K562 (cell line): Measurements from ENCODE around the gene SLC26A6. TPM values are rescaled to one million over a fixed set of nuclear protein-coding genes. Genes with fewer than 3 reads are reported as not detected.

Experiments used
- ATAC-seq: fragments of 200-7000 bp; cut with Tn5 transposase; 3 replicates; pipeline ENCODE4 v1.9.1; 2020; ENCODE audit warnings: moderate library complexity
- BruUV-seq: library from RNA; stranded (reverse); fragments of 400-500 nt; replicated peaks from 2 replicates; lab custom pipeline; 2021; lab: Mats Ljungman, UMichigan
- CTCF ChIA-PET: fragments of 300-600 bp; formaldehyde crosslinking; extraction: SDS; loops from one replicate; lab custom pipeline; 2021; ENCODE audit warnings: low intra/inter-chr PET ratio; lab: Yijun Ruan, JAX
- POLR2A ChIA-PET: fragments of 300-600, 350-650 bp; sonication (Branson Sonifier 250); formaldehyde crosslinking; extraction: SDS; loops from one replicate; lab custom pipeline; 2021; ENCODE audit warnings: antibody characterized with exemption, inconsistent platforms; lab: Yijun Ruan, JAX
- DNase-seq, 4 experiments: peaks; one replicate each; pipeline versions ENCODE4 v3.0.0 to v3.0.0-alpha.2; 2011 to 2018; ENCODE audit warnings: low spot score in 3 of 4, mixed read lengths in 3 of 4; ENCODE audit errors: extremely low read depth in 1 of 4
- FAIRE-seq: peaks from 2 replicates; lab custom pipeline; 2011; peaks lifted over from hg19 to GRCh38; lab: Jason Lieb, UNC
- H2AFZ ChIP-seq: 2 replicates; pipeline ENCODE4 v1.6.0; 2011; ENCODE audit warnings: low read depth, low read length, control low read depth, inconsistent platforms
- H3K27ac ChIP-seq: fragments of 200-600 bp; 3 replicates; pipeline ENCODE4 v1.8.0; 2011; ENCODE audit warnings: low read depth, mild to moderate bottlenecking, control low read depth, inconsistent platforms, low read length, moderate library complexity, mixed read lengths; ENCODE audit errors: extremely low read depth
- H3K27me3 ChIP-seq, 2 experiments: fragments of 300-600 bp in 1 of 2; 2 replicates in 1 of 2; 3 replicates in 1 of 2; pipeline versions ENCODE4 v1.6.0 to v1.8.0; 2011; ENCODE audit warnings: inconsistent platforms in 2 of 2, low read length in 2 of 2, mild to moderate bottlenecking in 1 of 2, mixed read lengths in 1 of 2, moderate library complexity in 1 of 2; ENCODE audit not compliant: control insufficient read depth in 2 of 2, insufficient read depth in 2 of 2
- H3K36me3 ChIP-seq: fragments of 300-600 bp; 3 replicates; pipeline ENCODE4 v1.8.0; 2011; ENCODE audit warnings: mild to moderate bottlenecking, low read length, inconsistent platforms; ENCODE audit not compliant: control insufficient read depth, insufficient read depth
- H3K4me1 ChIP-seq, 2 experiments: fragments of 200-600 bp in 1 of 2; replicated peaks in 1 of 2; 2 replicates in 1 of 2; 3 replicates in 1 of 2; pipeline versions ENCODE4 v1.5.1 to v1.8.0; 2011; ENCODE audit warnings: inconsistent platforms in 2 of 2, low read length in 2 of 2, mild to moderate bottlenecking in 1 of 2, mixed read lengths in 1 of 2, moderate library complexity in 1 of 2; ENCODE audit not compliant: control insufficient read depth in 2 of 2, insufficient read depth in 2 of 2
- H3K4me2 ChIP-seq: 2 replicates; pipeline ENCODE4 v1.6.1; 2011; ENCODE audit warnings: low read length, control low read depth, inconsistent platforms, mixed read lengths; ENCODE audit not compliant: insufficient read depth
- H3K4me3 ChIP-seq: fragments of 200-600 bp; sonication (generic), shearing (Covaris generic); 2 replicates; pipeline ENCODE4 v1.5.1; 2016; ENCODE audit warnings: control low read depth, inconsistent platforms
- H3K79me2 ChIP-seq: fragments of 200-600 bp; 3 replicates; pipeline ENCODE4 v1.8.0; 2011; ENCODE audit warnings: low read length, inconsistent platforms; ENCODE audit not compliant: control insufficient read depth, insufficient read depth
- H3K9ac ChIP-seq, 2 experiments: 2 replicates each; pipeline versions ENCODE4 v1.6.0 to v1.6.1; 2011; ENCODE audit warnings: low read depth in 2 of 2, low read length in 2 of 2, control low read depth in 1 of 2, inconsistent platforms in 1 of 2, mild to moderate bottlenecking in 1 of 2, mixed read lengths in 1 of 2; ENCODE audit not compliant: insufficient read depth in 1 of 2
- H3K9me1 ChIP-seq: one replicate; pipeline ENCODE4 v1.6.0; 2011; ENCODE audit warnings: inconsistent platforms, mild to moderate bottlenecking, low read length, moderate library complexity; ENCODE audit not compliant: control insufficient read depth, insufficient read depth
- H3K9me3 ChIP-seq: replicated peaks from 2 replicates; pipeline ENCODE4 v1.5.1; 2011; ENCODE audit warnings: low read depth, low read length, inconsistent platforms; ENCODE audit not compliant: control insufficient read depth, insufficient read depth
- H4K20me1 ChIP-seq: replicated peaks from 2 replicates; pipeline ENCODE4 v1.6.1; 2011; ENCODE audit warnings: low read length, inconsistent platforms, mixed read lengths; ENCODE audit not compliant: control insufficient read depth, insufficient read depth
- ATF7 ChIP-seq: fragments of 450-650 bp; IDR thresholded peaks from 2 replicates; pipeline ENCODE4 v1.7.1; 2014; ENCODE audit warnings: mild to moderate bottlenecking, moderate library complexity
- EZH2 ChIP-seq: IDR thresholded peaks from 2 replicates; pipeline ENCODE4 v1.6.1; 2012; ENCODE audit warnings: low read depth, mild to moderate bottlenecking, inconsistent platforms, low read length, borderline replicate concordance
- FIP1L1 ChIP-seq: fragments of 200-400 bp; formaldehyde crosslinking; IDR thresholded peaks from 2 replicates; pipeline ENCODE4 v1.6.1; 2018; ENCODE audit warnings: mild to moderate bottlenecking, low read depth, low read length; ENCODE audit not compliant: poor library complexity, severe bottlenecking
- IRF2 ChIP-seq: sonication (generic); formaldehyde crosslinking; IDR thresholded peaks from 2 replicates; pipeline ENCODE4 v1.8.1; 2022; ENCODE audit warnings: mild to moderate bottlenecking, missing genetic modification reagents
- JUNB ChIP-seq: fragments of 450-650 bp; formaldehyde crosslinking; conservative IDR thresholded peaks from 2 replicates; pipeline ENCODE4 v1.4.0; 2020; ENCODE audit warnings: mild to moderate bottlenecking
- NFE2 ChIP-seq: IDR thresholded peaks from 2 replicates; pipeline ENCODE4 v1.6.1; 2014; ENCODE audit warnings: antibody characterized with exemption, low read depth
- NFIX ChIP-seq: fragments of 250-450 bp; sonication (Bioruptor Pico); IDR thresholded peaks from 2 replicates; pipeline ENCODE4 v1.4.0; 2020; ENCODE audit warnings: low read depth, mild to moderate bottlenecking, moderate library complexity
- PCBP2 ChIP-seq: fragments of 200-400 bp; formaldehyde crosslinking; IDR thresholded peaks from 2 replicates; pipeline ENCODE4 v1.6.1; 2018; ENCODE audit warnings: low read length, low read depth, mild to moderate bottlenecking, moderate library complexity; ENCODE audit not compliant: poor library complexity, severe bottlenecking
- SAP30 ChIP-seq: fragments of 200-600 bp; sonication (generic); IDR thresholded peaks from 2 replicates; pipeline ENCODE4 v1.6.1; 2012; ENCODE audit warnings: borderline replicate concordance, low read depth, mild to moderate bottlenecking, moderate library complexity, low read length, control low read depth, inconsistent platforms; ENCODE audit not compliant: insufficient read depth, poor library complexity, severe bottlenecking
- SMAD1 ChIP-seq: fragments of 150-350 bp; IDR thresholded peaks from 2 replicates; pipeline ENCODE4 v1.6.1; 2014; ENCODE audit warnings: low read length, low read depth; ENCODE audit not compliant: partially characterized antibody
- SMARCB1 ChIP-seq: IDR thresholded peaks from 2 replicates; pipeline ENCODE4 v1.6.1; 2011; ENCODE audit warnings: improper control_type of control experiment, low read depth; ENCODE audit not compliant: insufficient read length
- TGIF2 ChIP-seq: sonication (generic); formaldehyde crosslinking; IDR thresholded peaks from 2 replicates; pipeline ENCODE4 v1.8.1; 2022; ENCODE audit warnings: mild to moderate bottlenecking, missing genetic modification reagents, moderate library complexity
- XRCC3 ChIP-seq: fragments of 450-650 bp; IDR thresholded peaks from 2 replicates; pipeline ENCODE4 v1.6.1; 2017; ENCODE audit warnings: mild to moderate bottlenecking, moderate library complexity
- ZNF347 ChIP-seq: fragments of 450-650 bp; formaldehyde crosslinking; IDR thresholded peaks from 2 replicates; pipeline ENCODE4 v1.4.0; 2020; ENCODE audit warnings: low read depth, mild to moderate bottlenecking, moderate library complexity
- ZNF431 ChIP-seq: sonication (generic); formaldehyde crosslinking; IDR thresholded peaks from 2 replicates; pipeline ENCODE4 v1.8.0; 2022; ENCODE audit warnings: mild to moderate bottlenecking, missing genetic modification reagents
- ZNF655 ChIP-seq: fragments of 250-450 bp; sonication (Bioruptor Pico); IDR thresholded peaks from 2 replicates; pipeline ENCODE4 v1.5.0; 2021
- ZNF696 ChIP-seq: fragments of 250-450 bp; sonication (Bioruptor Pico); conservative IDR thresholded peaks from 2 replicates; pipeline ENCODE4 v1.4.0; 2020; ENCODE audit warnings: mild to moderate bottlenecking, moderate library complexity
- WGBS: fragments of 100-300 bp; shearing (Covaris generic); methylation state at CpG from one replicate; pipeline ENCODE4 v1.1.6; 2016; ENCODE audit warnings: low coverage, mixed read lengths; ENCODE audit not compliant: insufficient coverage; ENCODE audit errors: missing lambda C conversion rate; 5-methylcytosine and 5-hydroxymethylcytosine counted together
- in situ Hi-C: fragments of 300-500 bp; cut with MboI; formaldehyde crosslinking; loops from 4 replicates; pipeline ENCODE4 v1.15.0; 2018; ENCODE audit warnings: inconsistent platforms, mixed read lengths
- intact Hi-C: fragments of 100-400 bp; cut with micrococcal nuclease; formaldehyde crosslinking; loops from 2 replicates; pipeline ENCODE4 v1.14.2; 2022
- polyA plus RNA-seq, 8 experiments: library from polyadenylated mRNA; depleted of rRNA in 4 of 8; stranded (reverse) in 5 of 8; unstranded in 3 of 8; fragments of >200 nt; fragmentation: Nextera tagmentation in 2 of 8; fragmentation: Illumina TruSeq in 1 of 8; extraction: Ambion mirVana in 2 of 8; extraction: Trizol in 1 of 8; gene quantifications; 2 replicates each; pipeline versions ENCODE4 v1.2.1 to v1.2.3, GENCODE V29; 2011 to 2014; ENCODE audit warnings: inconsistent platforms in 1 of 8, missing spikeins in 1 of 8
- total RNA-seq, 7 experiments: library from RNA; depleted of rRNA in 6 of 7; stranded (reverse); fragments of >200 nt in 6 of 7; fragmentation: Illumina TruSeq in 2 of 7; extraction: Trizol in 2 of 7; gene quantifications; 2 replicates each; pipeline versions ENCODE4 v1.2.1 to v1.2.3, GENCODE V29; 2011 to 2021; ENCODE audit warnings: low replicate concordance in 1 of 7
- TF ChIP-seq, protein P1 (sequence below), 2 experiments: fragments of 450-650 bp; IDR thresholded peaks; 2 replicates each; pipeline ENCODE4 v1.6.1; 2016

SLC26A6 gene
- total and polyA plus RNA-seq, 9 of the 15 experiments (the other 6 are each of a cell fraction or from before 2014, with no cell fraction given), result 2.1 to 27.2 (median 14.8) TPM

GRCh38 chr3:48639944-48640606, 4.8 kb upstream of the SLC26A6 start (continued):
- TF ChIP-seq SAP30, result no peak
- no peak for TF ChIP-seq SMARCB1
- no peak for TF ChIP-seq TGIF2 (CRISPR knock-in tag)

- ATAC-seq, result no peak
- no peak for FAIRE-seq
- Histone ChIP-seq H3K27me3 (no peaks in the 10 kb centered on the region), H3K9ac (peak overlapping the region in 1 of 2 experiments; percentile 4; a peak in 1 of 4 replicates), H3K4me3 (no peak overlapping the region), H3K27ac (no peak overlapping the region), H3K79me2 (peaks cover 11% of the 10 kb centered on the region), H3K4me1 (peaks cover 6 to 48% of the 10 kb centered on the region in 2 experiments; a peak in 4 of 5 replicates), H3K36me3 (peaks cover 14% of the 10 kb centered on the region; the same call in 1 of the 3 replicates), H2AFZ (no peak overlapping the region), H3K9me3 (no peaks in the 10 kb centered on the region), H3K4me2 (no peak overlapping the region), H3K9me1 (peaks cover 4% of the 10 kb centered on the region), H4K20me1 (no peaks in the 10 kb centered on the region)
- no TSS peak for BruUV-seq
- POLR2A ChIA-PET, result interaction anchor here (0.6 kb wide), 1 partner anchor 407 kb away, joined by 4 read pairs; no protein-coding TSS in a partner anchor
- 55% methylated on average over 3 of the region's 6 CpGs for WGBS
- in situ Hi-C loops (no loop called here), intact Hi-C loops (loop anchor here (5.0 kb wide), 1 partner anchor 80 kb away; the partner anchor contains the start of gene PFKFB4)
- DNase-seq, result no peak
- CTCF ChIA-PET, result no interaction called here
- no peak for TF ChIP-seq NFE2
- no peak for TF ChIP-seq XRCC3
- no peak for TF ChIP-seq ZNF696 (CRISPR knock-in tag)
- no peak for TF ChIP-seq PCBP2
- TF ChIP-seq ZNF347 (CRISPR knock-in tag), result no peak
- TF ChIP-seq SMAD1, result no peak
- no peak for TF ChIP-seq FIP1L1
- TF ChIP-seq ATF7, result no peak
- no peak for TF ChIP-seq JUNB (CRISPR knock-in tag)
- TF ChIP-seq EZH2, result no peak
- no peak for TF ChIP-seq ZNF655 (CRISPR knock-in tag)
- no peak for TF ChIP-seq ZNF431 (CRISPR knock-in tag)
- TF ChIP-seq IRF2 (CRISPR knock-in tag), result no peak
- TF ChIP-seq NFIX (CRISPR knock-in tag), result no peak
- TF ChIP-seq, protein P1, sequence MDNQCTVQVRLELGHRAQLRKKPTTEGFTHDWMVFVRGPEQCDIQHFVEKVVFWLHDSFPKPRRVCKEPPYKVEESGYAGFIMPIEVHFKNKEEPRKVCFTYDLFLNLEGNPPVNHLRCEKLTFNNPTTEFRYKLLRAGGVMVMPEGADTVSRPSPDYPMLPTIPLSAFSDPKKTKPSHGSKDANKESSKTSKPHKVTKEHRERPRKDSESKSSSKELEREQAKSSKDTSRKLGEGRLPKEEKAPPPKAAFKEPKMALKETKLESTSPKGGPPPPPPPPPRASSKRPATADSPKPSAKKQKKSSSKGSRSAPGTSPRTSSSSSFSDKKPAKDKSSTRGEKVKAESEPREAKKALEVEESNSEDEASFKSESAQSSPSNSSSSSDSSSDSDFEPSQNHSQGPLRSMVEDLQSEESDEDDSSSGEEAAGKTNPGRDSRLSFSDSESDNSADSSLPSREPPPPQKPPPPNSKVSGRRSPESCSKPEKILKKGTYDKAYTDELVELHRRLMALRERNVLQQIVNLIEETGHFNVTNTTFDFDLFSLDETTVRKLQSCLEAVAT (IDR thresholded peaks at IDR 0.05), result no peak
Observed at GRCh38 chr3:48637305-48637704, 2.0 kb upstream of the SLC26A6 start.
